ENCODE measurements around the gene GPC5.
"Not testable (repeated sequence)": the region's sequence is repeated elsewhere in the genome, so short reads cannot be mapped to it uniquely, and the experiment has no call there.

The GPC5 gene

GRCh38 chr13:91369441-91369831 lies 29.0 kb upstream of the GPC5 start:
- DNase-seq = no peak

DNA sequence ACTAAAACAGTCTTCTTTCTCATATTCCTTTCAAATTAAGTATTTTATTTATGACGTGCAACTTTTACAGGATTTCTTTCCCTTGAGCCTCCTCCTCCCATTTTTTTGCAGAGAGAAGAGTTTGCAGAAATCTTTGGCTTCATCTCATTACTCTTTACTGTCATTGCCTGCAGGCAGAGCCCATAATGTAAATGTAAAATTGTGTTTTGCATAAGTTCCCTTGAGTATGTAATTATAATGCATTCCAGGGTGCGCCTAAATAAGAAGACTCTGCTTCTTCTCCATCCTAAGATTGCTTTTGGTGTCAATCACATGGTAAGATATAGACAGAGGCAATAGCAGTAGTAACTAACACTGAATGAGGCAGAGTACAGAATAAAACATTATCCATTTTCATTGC lies 27.9 kb upstream of the GPC5 start:
- DNase-seq = no peak

GRCh38 chr13:91372911-91373310 lies 25.5 kb upstream of the GPC5 start:
- DNase-seq = no peak

GRCh38 chr13:91375116-91375729 lies 23.2 kb upstream of the GPC5 start:
- DNase-seq = no peak

DNA sequence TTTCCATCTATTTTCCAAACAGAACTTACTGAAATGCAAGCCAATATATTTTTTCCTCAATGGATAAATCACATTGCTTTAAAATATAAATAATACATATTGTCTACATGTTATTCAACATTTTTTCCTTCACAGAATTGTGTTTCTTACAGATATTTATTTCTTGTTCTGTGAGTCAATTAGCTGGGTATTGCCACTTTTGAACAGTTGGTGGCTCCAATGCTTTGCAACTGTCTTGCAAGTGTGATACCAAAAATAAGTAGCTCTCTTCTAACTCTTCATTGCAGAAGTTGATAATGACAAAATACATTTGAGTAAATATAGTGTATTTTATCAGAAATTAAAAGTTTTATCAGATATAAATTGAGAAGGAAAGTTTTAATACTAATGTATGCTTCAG lies 17.1 kb upstream of the GPC5 start:
- no peak for DNase-seq

DNA sequence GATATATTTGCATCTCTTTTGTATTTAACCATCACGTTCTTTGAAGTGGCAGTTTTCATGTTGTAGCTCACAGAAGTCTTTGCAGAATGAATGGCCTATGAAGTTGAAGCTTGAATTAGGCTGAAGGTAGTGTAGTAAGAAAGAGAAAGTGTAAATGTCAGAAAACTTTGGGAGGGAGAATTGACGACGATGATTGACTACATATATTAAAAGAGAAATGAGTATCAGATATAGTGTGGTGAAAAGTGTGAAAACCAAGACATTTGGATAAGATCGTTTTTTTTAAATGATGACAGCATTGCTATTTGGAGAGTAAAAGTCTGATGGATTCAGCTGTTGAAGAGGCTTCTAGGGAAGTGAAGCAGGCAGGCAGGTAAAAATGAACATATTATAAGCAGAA lies 14.6 kb upstream of the GPC5 start:
- no peak for DNase-seq

GRCh38 chr13:91384896-91385295 lies 13.5 kb upstream of the GPC5 start:
- DNase-seq = no peak

GRCh38 chr13:91389186-91389585 lies 9.2 kb upstream of the GPC5 start:
- no peak for DNase-seq

DNA sequence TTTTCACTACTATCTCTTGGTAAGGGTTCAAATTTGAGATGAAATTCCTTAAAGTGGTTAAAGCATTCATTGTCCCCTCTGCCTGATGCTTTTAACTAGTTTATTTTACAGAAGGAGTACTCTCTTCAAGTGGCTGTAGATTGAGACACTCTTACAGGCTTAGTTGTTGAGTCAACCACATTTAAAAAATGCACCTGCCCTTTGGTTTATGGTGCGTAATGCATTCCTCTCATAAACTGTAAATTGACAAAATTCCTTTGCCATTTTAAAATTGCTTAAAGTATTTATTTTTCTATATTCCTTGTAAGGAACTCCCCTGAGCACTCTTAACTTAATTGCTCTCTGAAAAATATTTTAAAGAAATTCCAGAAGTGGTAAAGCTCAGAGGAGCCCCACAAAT lies 826 bp upstream of the GPC5 start:
- DNase-seq = no peak

- DNase-seq = no peak
Measured at GRCh38 chr13:91399189-91400062, 1.0 kb downstream of the GPC5 start.

- no peak for DNase-seq
Measured at GRCh38 chr13:91400063-91400399, 1.6 kb downstream of the GPC5 start.

DNA sequence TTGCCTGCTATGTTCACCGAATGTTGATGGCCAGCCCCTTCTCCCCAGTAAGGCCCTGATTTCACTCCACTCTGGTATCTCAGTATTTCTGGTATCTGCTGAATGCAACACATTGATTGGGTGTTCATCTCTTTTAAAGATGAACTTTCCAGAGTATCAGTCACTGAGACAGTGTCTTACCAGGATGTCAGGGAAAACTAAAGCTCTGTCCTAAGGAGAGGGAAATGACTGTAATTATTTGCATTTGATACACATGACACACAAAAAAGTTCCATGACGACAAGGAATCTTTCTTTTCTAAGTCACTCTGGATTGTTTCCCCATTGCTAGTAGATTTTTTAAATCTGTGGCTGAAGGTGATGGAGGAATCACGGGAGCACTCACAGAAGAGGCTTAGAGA lies 2.2 kb downstream of the GPC5 start:
- DNase-seq = no peak

- DNase-seq = no peak
Measured at GRCh38 chr13:91401920-91402319, 3.5 kb downstream of the GPC5 start.

DNA sequence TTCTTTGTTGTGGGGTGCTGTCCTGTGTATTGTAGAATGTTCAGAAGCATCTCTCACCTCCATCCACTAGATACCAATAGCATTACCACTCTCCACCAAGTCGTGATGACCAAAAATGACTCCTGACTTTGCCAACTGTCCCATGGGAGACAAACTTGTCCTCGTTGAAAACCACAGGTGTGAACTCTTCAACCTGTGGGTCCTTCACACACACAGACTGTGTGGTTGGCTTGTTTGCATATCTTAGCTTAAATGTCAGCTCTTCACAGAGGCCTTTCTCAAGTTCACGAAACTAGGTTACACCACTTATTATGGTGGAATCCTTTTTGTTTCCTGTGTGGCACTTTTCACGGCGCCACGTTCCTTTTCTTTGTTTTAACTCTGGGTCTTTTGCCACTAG lies 6.8 kb downstream of the GPC5 start:
- DNase-seq = no peak

DNA sequence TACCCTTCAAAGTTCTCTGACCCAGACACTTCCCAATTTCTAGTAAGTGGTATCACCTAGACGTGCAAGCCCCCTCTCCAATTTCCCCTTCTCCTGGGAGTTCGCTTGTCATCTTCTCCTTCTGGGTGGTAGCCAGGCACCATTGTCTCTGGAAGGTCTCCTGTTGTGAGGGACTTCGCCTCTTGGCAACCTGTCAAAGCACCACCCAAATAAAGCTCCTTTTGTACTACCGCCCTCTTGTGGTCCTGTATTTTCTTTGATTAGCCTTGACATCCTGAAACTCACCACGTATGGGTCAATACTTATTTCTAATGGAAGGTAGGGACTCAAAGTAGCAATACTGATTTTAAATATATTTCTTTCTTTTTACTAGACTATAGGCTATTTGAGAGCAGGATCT lies 8.2 kb downstream of the GPC5 start:
- DNase-seq = no peak

GRCh38 chr13:91408971-91409370 lies 10.6 kb downstream of the GPC5 start:
- DNase-seq = no peak

GRCh38 chr13:91416579-91416978 lies 18.2 kb downstream of the GPC5 start:
- DNase-seq = not testable (repeated sequence)

DNA sequence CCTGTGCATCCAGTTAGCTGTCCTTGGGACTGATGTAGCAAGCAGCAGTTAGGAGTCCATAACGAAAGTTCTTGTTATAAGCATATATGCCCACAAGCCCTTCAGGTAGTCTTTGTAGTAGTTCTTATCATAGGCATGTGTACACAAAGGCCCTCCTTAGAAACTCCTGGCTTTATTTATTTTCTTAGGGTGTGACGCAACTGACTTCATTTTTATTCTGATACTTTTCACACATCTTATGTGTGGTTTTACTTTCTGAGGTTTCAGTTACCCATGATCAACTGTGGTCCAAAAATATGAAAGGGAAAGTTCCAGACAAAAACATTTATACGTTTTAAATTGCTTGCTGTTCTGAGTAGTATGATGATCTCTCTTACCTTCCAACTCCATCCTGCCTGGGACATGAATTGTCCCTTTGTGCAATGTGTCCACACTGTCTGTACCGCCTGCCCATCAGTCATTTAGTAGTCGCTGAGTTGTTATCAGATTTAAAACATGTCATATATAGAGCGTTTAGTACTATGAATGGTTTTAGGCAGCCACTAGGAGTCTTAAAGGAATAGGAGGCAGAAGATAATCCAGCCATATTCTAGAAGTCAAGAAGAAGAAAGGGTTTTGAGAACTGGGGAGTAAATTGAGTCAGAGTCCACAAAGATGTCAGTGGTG lies 19.4 kb downstream of the GPC5 start:
- no peak for DNase-seq

DNA sequence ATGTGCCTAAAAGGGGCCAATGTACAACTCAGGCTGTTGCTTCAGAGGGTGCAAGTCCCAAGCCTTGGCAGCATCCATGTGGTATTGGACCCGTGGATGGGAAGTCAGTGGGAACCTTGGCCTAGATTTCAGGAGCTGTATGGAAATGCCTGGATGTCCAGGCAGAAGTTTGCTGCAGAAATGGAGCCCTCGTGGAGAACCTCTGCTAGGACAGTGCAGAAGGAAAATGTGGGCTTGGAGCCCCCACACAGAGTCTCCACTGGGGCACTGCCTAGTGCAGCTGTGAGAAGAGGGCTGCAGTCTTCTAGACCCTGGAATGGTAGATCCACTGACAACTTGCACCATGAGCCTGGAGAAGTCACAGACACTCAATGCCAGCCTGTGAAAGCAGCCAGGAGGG lies 28.5 kb downstream of the GPC5 start:
- no peak for DNase-seq

GRCh38 chr13:91438674-91439073 lies 40.3 kb downstream of the GPC5 start:
- not testable (repeated sequence) for DNase-seq

DNA sequence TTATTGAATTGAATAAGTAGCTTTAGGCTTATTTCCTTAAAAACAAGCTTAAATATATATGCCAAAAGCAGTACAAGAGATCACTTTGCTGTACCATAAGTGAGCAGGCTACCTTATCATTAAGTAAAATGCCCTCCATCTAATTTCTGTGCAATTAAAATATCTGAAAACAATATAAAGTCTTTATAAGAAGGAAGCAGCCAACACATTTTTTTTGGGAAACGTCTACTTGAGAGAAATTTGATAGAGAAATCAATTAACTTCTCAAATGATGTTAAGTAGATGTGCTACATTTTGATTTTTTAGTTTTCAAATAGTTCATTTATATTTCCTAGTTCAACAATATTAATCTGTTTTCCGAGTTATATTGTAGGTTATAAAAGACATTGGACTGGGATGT lies 52.5 kb downstream of the GPC5 start:
- no peak for DNase-seq

- no peak for DNase-seq
Measured at GRCh38 chr13:91454666-91455065, 56.2 kb downstream of the GPC5 start.

GRCh38 chr13:91456837-91457236 lies 58.4 kb downstream of the GPC5 start:
- no peak for DNase-seq

GRCh38 chr13:91459485-91459884 lies 61.1 kb downstream of the GPC5 start:
- no peak for DNase-seq
